ENCODE measurements around the gene MINDY4.

MINDY4 gene

DNA sequence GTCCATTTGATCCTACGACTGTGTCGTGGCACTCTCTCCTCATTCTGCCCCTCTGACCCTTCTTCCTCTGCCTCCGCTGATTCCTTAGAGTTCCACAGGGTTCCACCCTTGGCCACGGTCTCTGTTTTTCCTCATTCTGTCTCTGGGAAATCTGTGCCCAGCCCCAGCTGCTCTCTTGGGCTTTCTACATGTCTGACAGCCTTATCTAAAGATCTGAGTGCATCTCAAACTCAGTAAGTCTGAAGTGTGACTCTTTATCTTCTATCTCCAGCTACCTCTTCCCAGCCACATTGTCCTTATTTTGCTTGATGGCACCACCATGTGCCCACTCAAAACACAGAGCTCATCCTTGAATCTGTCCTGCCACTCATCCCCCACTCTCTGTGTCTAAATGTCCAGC is 78.3 kb downstream of the MINDY4 start:
- H3F3A ChIP-seq (ENCODE audit: insufficient read depth), result no peaks in the 10 kb centered on the region

GRCh38 chr7:30850426-30850825 is 79.2 kb downstream of the MINDY4 start:
- Histone ChIP-seq H3K9me3 (ENCODE audit: insufficient read depth, low read length) (no peaks in the 10 kb centered on the region), H3K79me2 (ENCODE audit: insufficient read depth, low read length) (no peaks in the 10 kb centered on the region), H3K27ac (ENCODE audit: low read depth, low read length) (no peak overlapping the region), H2AFZ (ENCODE audit: low read depth, low read length, severe bottlenecking) (no peak overlapping the region), H3K9ac (ENCODE audit: low read length) (no peak overlapping the region), H3F3A (ENCODE audit: insufficient read depth) (no peaks in the 10 kb centered on the region), H4K20me1 (ENCODE audit: low read depth, low read length) (no peaks in the 10 kb centered on the region), H3K27me3 (ENCODE audit: low read length) (no peaks in the 10 kb centered on the region), H3K4me3 (ENCODE audit: insufficient read depth, low read length, poor library complexity, severe bottlenecking) (no peak overlapping the region), H3K36me3 (ENCODE audit: low read length) (no peaks in the 10 kb centered on the region), H3K9me2 (replicated peaks; ENCODE audit: insufficient read depth, low read length) (no peaks in the 10 kb centered on the region), H3K4me2 (ENCODE audit: low read depth, low read length, poor library complexity, severe bottlenecking) (no peak overlapping the region)
- TF ChIP-seq, protein P1, sequence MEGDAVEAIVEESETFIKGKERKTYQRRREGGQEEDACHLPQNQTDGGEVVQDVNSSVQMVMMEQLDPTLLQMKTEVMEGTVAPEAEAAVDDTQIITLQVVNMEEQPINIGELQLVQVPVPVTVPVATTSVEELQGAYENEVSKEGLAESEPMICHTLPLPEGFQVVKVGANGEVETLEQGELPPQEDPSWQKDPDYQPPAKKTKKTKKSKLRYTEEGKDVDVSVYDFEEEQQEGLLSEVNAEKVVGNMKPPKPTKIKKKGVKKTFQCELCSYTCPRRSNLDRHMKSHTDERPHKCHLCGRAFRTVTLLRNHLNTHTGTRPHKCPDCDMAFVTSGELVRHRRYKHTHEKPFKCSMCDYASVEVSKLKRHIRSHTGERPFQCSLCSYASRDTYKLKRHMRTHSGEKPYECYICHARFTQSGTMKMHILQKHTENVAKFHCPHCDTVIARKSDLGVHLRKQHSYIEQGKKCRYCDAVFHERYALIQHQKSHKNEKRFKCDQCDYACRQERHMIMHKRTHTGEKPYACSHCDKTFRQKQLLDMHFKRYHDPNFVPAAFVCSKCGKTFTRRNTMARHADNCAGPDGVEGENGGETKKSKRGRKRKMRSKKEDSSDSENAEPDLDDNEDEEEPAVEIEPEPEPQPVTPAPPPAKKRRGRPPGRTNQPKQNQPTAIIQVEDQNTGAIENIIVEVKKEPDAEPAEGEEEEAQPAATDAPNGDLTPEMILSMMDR (IDR thresholded peaks at IDR 0.05; ENCODE audit: insufficient read depth, low read length, poor library complexity, severe bottlenecking), result no peak
- no peak for TF ChIP-seq EZH2phosphoT487 (conservative IDR thresholded peaks at IDR 0.05; ENCODE audit: low read length)

More for the DNA sequence above, 78.3 kb downstream of the MINDY4 start:
- H3K27me3 ChIP-seq (ENCODE audit: low read length), result no peaks in the 10 kb centered on the region
- H4K20me1 ChIP-seq (ENCODE audit: low read depth, low read length), result no peaks in the 10 kb centered on the region
- no peaks in the 10 kb centered on the region for H3K79me2 ChIP-seq (ENCODE audit: insufficient read depth, low read length)
- no peak overlapping the region for H3K9ac ChIP-seq (ENCODE audit: low read length)
- H3K4me3 ChIP-seq (ENCODE audit: insufficient read depth, low read length, poor library complexity, severe bottlenecking), result no peak overlapping the region
- H3K9me2 ChIP-seq (replicated peaks; ENCODE audit: insufficient read depth, low read length), result no peaks in the 10 kb centered on the region
- no peak overlapping the region for H3K4me2 ChIP-seq (ENCODE audit: low read depth, low read length, poor library complexity, severe bottlenecking)
- no peaks in the 10 kb centered on the region for H3K36me3 ChIP-seq (ENCODE audit: low read length)
- no peaks in the 10 kb centered on the region for H3K9me3 ChIP-seq (ENCODE audit: insufficient read depth, low read length)
- no peak for TF ChIP-seq EZH2phosphoT487 (conservative IDR thresholded peaks at IDR 0.05; ENCODE audit: low read length)
- TF ChIP-seq, protein P1 (IDR thresholded peaks at IDR 0.05; ENCODE audit: insufficient read depth, low read length, poor library complexity, severe bottlenecking), result no peak
- no peak overlapping the region for H2AFZ ChIP-seq (ENCODE audit: low read depth, low read length, severe bottlenecking)
- H3K27ac ChIP-seq (ENCODE audit: low read depth, low read length), result no peak overlapping the region

- no peaks in the 10 kb centered on the region for H3F3A ChIP-seq (ENCODE audit: insufficient read depth)
- no peaks in the 10 kb centered on the region for H3K9me2 ChIP-seq (replicated peaks; ENCODE audit: insufficient read depth, low read length)
- H3K9me3 ChIP-seq (ENCODE audit: insufficient read depth, low read length), result no peaks in the 10 kb centered on the region
- H3K4me3 ChIP-seq (ENCODE audit: insufficient read depth, low read length, poor library complexity, severe bottlenecking), result no peak overlapping the region
- H3K27ac ChIP-seq (ENCODE audit: low read depth, low read length), result no peak overlapping the region
- no peaks in the 10 kb centered on the region for H3K79me2 ChIP-seq (ENCODE audit: insufficient read depth, low read length)
- no peaks in the 10 kb centered on the region for H4K20me1 ChIP-seq (ENCODE audit: low read depth, low read length)
- no peaks in the 10 kb centered on the region for H3K27me3 ChIP-seq (ENCODE audit: low read length)
- no peaks in the 10 kb centered on the region for H3K36me3 ChIP-seq (ENCODE audit: low read length)
- no peak overlapping the region for H3K4me2 ChIP-seq (ENCODE audit: low read depth, low read length, poor library complexity, severe bottlenecking)
- TF ChIP-seq, protein P1 (IDR thresholded peaks at IDR 0.05; ENCODE audit: insufficient read depth, low read length, poor library complexity, severe bottlenecking), result no peak
- no peak for TF ChIP-seq EZH2phosphoT487 (conservative IDR thresholded peaks at IDR 0.05; ENCODE audit: low read length)
- no peak overlapping the region for H3K9ac ChIP-seq (ENCODE audit: low read length)
- no peak overlapping the region for H2AFZ ChIP-seq (ENCODE audit: low read depth, low read length, severe bottlenecking)
Measured at GRCh38 chr7:30851651-30852307, 80.6 kb downstream of the MINDY4 start.

Measured in SU-DHL-6 (cell line).